ENCODE data around the gene BMP8A.

DNA sequence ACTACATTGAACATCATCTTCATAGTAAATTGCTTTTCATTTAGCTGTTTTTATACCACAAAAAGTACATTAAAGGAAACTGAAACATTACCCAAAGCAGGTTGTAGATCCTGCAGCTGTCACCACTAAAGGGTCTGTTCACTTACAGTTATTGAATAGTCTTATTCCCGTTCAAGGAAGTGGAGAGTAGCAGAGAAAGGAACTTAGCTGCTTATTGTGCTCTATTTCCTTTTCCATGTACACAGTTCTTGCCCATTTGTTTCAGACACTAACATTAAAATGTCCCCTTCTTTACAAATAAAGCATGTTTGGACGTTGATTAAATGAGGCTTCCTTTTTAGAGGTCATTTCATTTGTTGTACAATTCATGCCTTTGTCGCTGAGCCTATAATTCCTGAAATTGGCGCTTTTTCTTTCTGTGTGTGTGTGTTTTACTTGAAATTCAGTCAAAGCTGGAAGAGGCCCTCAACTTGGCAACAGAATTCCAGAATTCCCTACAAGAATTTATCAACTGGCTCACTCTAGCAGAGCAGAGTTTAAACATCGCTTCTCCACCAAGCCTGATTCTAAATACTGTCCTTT lies 44.4 kb upstream of the BMP8A start:
- TF ChIP-seq ZNF274 (IDR thresholded peaks at IDR 0.05; ENCODE audit: low read depth, low read length): no peak
- TF ChIP-seq SUZ12 (IDR thresholded peaks at IDR 0.05; ENCODE audit: extremely low read depth, insufficient read depth, insufficient read length): no peak
